Mucosa of gallbladder (tissue), 1 donor: ENCODE data around the gene SMNDC1. TPM values are rescaled to one million over a fixed set of nuclear protein-coding genes. Genes with fewer than 3 reads are reported as not detected.
"Not testable (repeated sequence)": the region's sequence is repeated elsewhere in the genome, so short reads cannot be mapped to it uniquely, and the experiment has no call there.

Experiments used
- DNase-seq: peaks from one replicate; pipeline ENCODE4 v3.0.0-alpha.2; 2020; ENCODE audit warnings: low spot score
- total RNA-seq: library from RNA; stranded (reverse); gene quantifications from one replicate; pipeline ENCODE4 v1.2.1, GENCODE V29; 2021
- donor health status: DM: no; HTN: no; CAD: no.

SMNDC1 gene
- total RNA-seq, 1 donor from 2014 or later, result 26.6 TPM

GRCh38 chr10:110251392-110251791, 53.3 kb downstream of the SMNDC1 start:
- DNase-seq, result not testable (repeated sequence)

DNA sequence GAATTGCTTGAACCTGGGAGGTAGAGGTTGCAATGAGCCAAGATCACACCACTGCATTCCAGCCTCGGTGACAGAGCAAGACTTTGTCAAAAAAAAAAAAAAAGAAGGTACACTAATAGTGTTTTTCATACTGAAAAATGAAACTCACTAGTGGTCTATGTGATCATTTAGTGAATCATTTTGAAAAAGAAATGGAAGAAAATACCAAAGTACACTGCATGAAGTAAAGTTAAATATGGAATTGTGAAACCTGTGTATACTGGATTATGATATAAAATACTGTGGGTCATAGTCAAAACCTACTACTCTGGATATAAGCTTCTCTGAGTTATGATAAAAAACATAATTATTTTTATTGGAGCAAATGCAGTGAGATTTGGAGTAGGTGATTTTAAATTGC, 55.2 kb downstream of the SMNDC1 start:
- not testable (repeated sequence) for DNase-seq

DNA sequence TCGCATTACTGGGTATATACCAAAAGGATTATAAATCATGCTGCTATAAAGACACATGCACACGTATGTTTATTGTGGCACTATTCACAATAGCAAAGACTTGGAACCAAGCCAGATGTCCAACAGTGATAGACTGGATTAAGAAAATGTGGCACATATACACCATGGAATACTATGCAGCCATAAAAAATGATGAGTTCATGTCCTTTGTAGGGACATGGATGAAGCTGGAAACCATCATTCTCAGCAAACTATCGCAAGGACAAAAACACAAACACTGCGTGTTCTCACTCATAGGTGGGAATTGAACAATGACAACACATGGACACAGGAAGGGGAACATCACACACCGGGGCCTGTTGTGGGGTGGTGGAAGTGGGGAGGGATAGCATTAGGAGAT, 56.9 kb downstream of the SMNDC1 start:
- DNase-seq, result not testable (repeated sequence)

DNA sequence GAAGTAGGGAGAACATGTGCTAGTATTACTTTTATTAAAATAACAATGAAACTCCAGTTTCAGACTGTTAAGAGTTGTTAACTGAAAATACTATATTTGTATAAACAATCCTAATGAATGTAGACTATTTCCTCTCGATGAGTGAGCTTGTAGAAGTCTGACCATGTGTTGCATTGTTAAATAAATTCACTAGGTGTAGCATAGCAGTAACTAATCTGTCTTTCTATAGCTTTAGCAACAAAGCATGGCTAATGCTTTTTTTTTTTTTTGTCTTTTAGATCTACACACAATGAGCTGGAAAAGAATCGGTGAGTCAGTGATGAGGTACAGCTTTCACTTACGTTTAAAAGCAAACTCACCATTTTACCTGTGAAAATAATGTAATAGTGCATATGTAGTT, 60.2 kb downstream of the SMNDC1 start:
- no peak for DNase-seq

- DNase-seq, result no peak
Observed at GRCh38 chr10:110242511-110242910, 62.2 kb downstream of the SMNDC1 start.

DNA sequence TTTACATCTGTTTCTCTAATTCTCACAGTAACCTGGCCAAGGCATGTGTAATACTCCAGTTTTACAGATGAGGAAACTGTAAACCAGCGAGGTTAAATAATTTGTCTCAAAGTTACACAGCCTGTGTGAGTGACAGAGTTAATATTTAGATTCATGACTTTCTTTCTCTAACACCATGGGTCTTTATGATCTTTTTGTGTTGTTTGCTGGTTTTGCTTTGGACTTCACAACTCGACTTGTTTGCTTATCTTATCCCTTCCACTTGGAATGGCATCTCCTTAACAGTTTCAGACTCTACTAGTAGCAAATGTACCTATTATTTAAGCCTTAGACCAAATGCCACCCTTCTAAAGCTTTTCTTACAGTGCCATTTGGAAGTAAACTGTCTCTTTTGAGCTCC, 62.9 kb downstream of the SMNDC1 start:
- no peak for DNase-seq

- DNase-seq, result no peak
Observed at GRCh38 chr10:110241407-110241806, 63.3 kb downstream of the SMNDC1 start.

Other genes starting within 250 kb of the SMNDC1 start
- gene MXI1, start 97.3 kb downstream of the SMNDC1 start, total RNA-seq, result 58.8 TPM
- 15.9 TPM for gene DUSP5, start 193.0 kb upstream of the SMNDC1 start, total RNA-seq